GM18873 (cell line): ENCODE data around the gene ITGB1BP1.

Experiments
- ATAC-seq: cut with Tn5 transposase; IDR thresholded peaks from one replicate; pipeline ENCODE4 v1.9.1; 2021; ENCODE audit warnings: mild to moderate bottlenecking, moderate library complexity, moderate number of reproducible peaks; ENCODE audit not compliant: unreplicated experiment, low FRiP score

The ITGB1BP1 gene

DNA sequence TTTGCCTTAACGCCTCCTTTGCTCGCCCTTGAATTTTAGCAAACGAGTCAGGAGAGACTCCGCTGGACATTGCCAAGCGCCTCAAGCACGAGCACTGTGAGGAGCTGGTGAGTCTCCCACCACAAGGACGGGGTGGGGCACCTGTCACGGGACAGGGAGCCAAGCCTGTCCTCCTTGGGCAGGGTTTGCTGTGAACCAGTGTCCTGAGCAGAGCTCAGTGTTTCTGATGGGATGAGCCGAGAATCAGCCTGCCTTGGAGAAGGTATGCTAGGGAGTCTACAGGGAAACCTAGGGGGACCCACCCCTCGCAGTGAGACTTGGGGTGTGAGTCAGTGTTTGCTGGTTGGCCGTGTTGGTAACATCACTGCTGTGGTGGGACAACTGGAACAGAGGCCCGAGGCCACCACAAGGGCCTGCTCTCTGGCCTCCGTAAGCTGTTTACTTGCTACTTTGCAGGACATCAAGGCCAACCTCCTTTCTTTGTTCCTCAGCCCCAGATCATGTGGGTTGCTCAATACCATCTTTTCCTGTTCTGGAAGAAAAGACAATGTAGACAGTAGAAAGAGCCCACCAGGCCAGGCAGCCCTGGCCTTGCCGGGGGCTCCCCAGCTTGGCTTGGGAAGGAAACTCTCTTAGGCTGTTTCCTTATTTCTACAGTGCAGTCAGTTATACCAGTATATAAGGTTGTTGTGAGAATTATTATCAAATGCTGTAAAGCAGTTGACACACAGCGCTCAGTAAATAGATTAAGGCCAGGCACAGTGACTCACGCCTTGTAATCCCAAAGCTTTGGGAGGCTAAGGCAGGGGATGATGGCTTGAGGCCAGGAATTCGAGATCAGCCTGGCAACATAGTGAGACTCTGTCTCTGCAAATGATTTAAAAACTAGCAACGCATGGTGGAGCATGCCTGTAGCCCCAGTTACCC is 42.4 kb downstream of the ITGB1BP1 start:
- no peak for ATAC-seq

DNA sequence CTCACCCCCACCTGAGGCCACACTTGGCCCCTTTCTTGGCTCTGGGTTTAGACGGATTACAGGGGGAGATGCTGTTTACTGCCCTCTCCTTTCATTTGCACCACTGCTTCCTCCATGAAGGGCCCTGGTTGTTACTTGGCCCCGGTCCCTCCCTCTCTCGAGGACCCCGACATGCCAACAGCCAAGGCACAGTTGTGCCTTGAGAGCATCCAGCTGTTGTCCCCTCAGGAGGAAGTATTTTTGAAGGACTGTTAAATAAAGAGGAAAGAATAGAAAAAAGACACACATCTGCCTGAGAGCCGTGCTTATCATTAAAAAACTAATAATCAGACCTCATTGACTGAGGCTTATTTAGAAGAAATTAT is 44.0 kb downstream of the ITGB1BP1 start:
- no peak for ATAC-seq

DNA sequence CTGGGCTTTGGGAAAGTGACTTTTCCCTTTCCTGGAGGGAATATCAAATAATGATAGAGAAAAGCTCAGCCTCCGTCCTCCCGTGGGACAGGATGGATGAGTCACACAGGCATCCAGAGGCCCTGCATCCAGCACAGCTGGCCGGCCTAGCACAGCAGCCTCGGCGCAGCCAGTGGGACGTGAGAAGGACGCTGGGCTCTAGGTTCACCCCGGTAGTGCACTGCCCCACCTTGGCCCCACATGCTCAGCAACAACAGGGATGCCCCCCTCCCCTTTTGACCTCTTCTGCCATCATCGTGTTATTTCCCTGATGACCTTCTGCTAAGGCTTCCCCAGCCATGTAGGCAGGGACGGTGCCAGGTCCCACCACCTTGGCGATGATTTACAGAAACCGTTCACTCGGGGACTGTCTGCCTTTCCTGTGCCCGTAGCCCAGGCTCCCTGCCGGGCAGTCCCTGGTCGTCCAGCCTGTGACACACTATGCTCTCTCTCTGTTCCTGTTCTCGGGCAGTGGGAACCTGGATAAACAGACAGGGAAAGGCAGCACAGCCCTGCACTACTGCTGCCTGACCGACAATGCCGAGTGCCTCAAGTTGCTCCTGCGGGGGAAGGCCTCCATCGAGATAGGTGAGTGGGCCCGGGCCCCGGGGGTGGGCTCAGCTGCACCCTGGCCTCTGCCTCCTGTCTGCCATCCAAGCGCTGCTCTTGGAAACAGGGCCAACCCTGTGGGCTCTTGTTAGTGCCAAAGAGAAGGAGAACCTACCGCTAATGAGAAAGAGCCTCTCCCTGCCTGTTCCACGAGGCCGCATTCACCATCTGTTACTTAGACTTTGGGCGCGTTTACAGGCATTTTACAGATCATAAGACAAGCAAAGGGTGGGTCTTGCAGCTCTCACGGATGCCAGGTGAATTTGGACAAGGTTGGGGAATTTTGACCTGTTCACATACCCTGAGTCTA is 44.6 kb downstream of the ITGB1BP1 start:
- no peak for ATAC-seq

DNA sequence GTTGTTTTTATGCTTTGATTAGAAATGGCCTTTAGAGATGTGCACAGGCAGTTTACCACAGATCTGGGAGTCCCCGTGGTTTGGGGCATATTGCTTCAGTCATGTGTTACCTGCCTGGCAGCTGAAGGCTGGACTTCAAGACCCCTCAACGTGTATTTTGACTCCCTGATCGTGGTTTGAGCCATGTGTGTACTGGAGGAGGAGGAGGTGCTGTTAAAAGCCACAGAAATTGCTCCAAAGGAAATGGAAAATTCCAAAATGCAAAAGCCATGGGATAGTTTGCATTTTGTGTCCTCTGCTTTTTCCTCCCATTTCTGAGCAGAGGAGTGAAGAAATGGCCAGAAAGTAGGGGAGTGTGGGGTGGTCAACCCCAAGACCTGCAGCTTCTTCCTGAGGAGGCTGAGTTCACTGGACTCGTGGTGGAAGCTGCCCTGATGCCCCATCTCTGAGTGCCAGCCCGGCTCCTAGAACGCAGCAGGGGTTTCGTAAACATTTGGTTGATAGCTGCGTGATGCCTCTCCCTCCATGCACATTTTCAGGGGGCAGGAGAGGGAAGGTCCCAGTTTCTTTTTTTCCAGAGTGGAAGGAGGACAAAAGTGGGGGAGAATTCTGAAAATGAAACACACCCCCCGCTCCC is 45.7 kb downstream of the ITGB1BP1 start:
- ATAC-seq, result no peak

DNA sequence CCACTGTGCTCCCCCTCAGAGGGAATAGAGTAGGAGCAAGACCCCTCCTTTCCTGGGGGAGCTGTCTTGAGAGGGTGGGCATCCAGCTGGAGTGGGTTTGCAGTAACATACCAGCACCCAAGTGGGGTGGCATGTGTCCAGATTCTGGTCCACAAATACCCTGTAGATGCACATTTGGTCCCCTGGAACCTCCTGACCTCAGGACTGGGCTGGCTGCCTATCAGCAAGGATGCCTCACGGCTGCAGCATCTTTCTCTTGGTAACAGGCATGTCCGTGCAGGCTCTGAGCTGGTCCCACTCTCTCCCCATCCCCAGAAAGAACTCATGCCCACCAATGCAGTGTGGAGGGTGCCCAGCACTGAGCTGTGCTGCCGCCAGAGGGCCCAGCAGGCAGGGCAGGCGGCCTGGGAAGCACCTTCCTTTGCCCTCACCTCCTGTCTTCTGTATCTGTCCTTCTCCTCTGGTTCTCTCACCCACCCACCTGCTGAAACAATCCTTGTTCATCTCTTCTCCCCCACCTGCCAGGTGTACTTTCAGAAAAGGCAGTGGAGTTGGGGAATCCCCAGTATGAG is 47.4 kb downstream of the ITGB1BP1 start:
- ATAC-seq, result no peak

DNA sequence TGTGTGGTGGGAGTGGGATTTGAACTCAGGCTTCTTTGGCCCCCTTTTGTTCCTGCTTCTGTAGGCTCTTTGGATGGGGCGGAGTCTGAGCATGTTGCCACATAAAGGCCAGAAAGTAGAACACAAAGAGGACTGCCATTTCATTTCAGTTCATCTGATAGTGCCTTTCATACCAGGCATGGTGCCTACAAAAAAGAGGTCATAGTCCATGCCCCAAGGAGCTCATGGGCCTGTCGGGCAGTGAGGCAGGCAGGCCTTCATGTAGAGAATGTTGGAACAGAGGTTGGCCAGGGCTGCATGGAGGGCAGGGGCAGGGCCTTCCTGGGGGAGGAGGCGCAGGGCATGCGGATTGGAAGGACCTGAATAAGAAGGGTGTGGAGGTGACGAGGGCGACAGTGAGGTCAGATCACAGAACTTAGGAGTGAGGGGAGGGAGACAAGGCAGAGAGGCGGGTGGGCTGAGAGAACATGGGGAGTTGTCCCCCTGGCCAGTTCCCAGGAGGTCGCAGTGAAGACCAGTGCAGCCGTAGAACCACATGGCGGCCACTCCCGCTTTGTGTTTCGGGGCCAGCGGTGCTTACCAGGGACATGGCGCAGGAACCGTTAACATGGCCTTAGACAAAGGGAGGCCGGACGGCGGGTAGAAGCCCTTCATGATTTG is 49.1 kb downstream of the ITGB1BP1 start:
- no peak for ATAC-seq

DNA sequence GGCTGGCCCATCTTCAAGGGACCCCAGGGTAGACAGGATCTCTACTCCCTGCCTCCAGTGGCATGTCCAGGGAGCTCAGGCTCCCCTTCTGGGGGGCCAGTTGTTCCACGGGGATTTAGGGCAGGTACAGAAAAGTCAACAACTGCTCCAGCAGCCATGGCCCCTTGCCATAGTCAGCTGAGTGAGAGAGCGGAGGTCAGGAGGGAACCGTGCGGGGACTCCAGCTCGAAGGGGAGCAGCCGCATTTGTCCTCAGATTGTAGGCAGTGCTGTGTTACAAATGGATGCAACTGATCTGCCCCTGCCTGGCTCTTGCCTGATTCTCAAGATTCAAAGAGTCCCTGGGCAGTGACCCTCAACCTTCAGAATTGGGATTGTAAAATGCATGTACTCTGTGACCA is 49.9 kb downstream of the ITGB1BP1 start:
- no peak for ATAC-seq

DNA sequence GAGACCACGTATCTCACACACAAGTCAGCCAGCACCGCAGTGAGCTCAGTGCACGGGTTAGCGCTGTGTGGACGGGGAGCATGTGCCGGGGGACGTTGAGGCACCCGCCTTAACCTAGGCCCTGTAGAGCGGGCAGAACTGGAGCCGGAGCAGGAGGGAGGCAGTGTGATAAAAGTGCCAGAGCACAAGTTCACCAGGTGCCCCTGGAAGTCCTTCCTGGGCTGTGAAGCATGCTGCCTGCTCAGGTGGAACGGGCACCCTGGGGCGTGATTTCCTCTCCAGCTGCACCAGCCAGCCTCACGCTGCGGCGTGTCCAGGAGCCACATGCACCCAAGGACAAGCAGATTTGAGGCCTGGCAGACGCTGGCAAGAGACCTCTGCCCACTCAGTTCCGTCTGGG is 50.3 kb downstream of the ITGB1BP1 start:
- ATAC-seq, result no peak

DNA sequence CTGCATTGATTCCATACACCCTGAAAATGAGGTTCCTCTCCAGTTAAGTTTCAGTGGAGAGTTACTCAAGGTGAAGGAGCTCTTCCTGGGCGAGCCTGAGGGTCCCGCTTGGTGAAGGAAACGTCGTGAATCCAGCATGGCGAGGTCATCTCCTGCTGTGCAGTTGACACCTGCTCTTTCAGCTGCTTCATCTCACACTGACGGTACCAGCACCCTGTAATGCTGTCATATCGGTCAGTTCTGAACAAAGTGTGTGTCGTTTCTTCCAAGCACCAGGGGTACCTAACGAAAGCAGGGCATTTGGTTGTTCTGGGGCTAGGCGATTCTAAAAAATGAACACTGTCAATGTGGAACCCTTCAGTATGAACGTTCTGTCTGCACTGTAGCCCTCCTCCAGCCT is 52.6 kb downstream of the ITGB1BP1 start:
- ATAC-seq, result no peak

DNA sequence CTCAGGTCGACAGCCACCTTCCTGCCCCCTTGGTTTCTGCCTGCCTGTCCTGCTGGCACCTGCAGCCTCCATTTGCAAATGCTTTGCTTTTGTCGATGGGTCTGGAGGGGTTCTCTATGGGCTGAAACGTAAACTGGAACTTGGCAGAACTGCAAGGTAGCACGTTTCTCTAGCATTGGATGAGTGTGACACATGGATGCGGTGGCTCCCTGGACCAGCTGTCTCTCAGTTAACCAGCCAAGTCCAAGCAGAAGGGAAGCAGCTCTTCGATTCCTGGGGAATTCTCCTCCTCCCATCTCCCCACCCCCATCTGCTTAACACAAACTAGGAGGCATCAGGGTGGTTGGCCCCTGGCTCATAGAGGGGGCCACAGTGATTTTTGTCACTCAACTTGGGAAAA is 57.3 kb downstream of the ITGB1BP1 start:
- ATAC-seq, result no peak

DNA sequence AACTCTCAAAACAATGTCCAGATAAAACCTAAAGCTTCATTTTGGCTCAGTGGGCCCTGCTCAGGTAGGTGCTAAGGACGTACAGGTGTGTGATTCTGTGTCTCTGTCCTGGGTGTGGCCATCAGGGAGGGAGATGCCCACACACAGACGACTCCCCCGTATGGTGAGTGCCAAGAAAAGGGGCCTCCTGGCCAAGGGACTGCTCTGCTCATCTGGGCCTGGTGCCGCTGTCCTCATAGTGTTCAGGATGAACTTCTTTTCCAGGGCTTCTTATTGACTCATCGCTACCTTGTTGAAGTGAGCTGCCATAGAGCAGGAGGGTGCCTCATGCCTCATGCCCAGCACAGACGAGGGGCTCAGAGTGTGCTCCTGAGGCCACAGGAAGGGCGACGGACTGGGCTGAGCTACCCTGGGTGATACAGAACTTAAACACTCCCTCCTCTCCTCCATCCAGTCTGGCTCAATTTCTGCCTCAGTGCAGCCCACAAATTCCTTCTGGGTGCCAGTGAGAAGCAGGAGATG is 57.8 kb downstream of the ITGB1BP1 start:
- no peak for ATAC-seq

DNA sequence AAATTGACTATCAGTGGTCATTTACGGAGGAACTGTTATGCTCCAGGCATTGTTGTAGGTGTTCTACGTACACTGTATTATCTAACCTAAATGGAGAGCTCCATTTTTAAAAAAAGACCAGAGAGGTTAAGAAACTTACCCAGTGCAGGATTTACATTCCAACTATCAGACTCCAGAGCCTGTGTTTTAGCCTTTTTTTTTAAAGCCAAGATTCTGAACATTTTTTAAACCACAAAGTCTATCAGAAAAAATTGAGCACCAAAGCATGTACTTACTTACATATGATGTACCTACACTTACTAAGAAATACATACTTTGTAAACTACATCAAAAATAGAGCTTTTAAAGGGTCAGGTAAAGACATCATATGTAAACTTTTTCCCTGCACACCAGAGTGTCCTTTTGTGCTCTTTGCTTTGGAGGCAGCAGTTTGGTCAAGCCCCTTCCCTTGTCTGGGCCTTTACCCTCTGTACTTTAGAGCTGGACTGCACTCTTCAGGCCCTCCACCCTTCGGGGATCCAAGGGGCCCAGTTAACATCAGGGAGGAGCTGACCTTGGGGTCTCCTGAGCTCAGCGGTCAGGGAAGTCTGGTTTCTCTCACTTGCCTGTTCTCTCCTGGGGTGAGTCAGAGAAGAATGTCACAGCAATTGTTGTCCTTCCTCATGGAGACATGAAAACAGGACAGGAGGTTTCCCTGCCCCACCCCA is 58.4 kb downstream of the ITGB1BP1 start:
- no peak for ATAC-seq

DNA sequence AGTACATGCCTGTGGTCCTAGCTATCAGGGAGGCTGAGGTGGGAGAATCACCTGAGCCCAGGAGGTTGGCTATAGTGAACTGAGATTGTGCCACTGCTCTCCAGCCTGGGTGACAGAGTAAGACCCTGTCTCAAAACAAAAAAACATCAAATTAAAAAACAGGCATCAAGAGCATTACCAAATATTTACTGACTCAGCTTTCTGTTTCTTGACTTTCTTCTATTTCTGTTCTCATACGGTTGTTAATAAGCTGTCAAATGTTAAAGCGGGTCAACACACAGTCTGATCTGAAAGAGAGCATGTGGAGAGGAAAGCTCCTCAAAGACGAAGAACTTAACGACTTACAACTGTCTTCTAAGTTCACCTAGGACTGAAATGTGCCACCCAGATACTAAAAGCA is 59.0 kb downstream of the ITGB1BP1 start:
- ATAC-seq, result no peak

DNA sequence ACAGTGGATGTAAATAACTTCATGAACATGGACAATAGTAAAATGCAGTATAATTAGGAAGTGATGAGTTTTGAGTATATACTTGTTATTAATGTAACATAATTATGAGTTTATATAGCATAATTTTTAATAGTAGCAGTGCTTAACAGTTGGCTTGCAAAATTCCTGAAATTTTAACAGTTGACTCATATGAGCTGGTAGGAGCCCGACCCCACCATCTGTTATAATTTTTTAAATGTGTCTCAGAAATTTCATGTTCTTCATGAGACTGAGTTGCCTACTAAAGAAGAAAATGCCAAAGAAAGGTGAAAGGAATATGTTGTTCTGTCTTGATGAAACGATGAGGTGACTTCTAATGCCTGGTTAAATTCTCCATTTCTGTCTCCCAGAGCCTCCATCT is 62.6 kb downstream of the ITGB1BP1 start:
- ATAC-seq, result no peak

DNA sequence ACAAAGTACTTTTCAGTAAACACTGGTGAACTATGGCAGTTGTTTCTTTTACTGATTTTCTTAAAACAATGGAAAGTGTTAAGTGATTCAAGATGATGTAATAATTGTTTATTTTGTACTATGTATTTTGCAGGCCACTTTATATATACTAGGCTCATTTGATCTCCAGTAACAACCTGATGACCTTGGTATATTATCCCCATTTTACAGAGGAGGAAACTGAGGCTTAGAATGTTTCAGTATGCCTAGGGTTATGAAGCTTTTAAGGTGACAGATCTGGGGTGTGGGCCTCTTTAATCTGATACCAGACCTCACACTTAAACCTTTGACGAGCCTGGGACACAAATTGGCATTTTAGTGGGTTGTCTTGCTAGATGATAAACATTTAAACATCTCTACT is 63.2 kb downstream of the ITGB1BP1 start:
- no peak for ATAC-seq

DNA sequence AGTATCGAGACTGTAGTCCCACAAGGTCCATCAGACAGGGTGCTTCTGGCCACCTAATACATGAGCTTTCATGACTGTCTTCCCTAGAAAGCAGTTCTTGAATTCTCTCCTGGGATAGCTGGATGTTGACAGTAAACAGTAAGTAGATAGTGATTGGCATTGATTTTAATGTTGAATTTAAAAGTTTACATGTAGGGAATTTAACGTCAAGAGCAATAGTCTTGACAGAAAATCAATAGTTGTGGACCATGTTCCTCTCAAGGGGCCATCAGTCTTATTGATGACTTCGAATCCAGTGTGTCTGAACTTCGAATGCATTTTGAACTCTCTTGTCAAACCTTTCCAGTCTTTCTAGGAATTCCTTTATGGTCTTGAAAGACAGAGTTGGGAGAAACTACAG is 63.9 kb downstream of the ITGB1BP1 start:
- ATAC-seq, result no peak

DNA sequence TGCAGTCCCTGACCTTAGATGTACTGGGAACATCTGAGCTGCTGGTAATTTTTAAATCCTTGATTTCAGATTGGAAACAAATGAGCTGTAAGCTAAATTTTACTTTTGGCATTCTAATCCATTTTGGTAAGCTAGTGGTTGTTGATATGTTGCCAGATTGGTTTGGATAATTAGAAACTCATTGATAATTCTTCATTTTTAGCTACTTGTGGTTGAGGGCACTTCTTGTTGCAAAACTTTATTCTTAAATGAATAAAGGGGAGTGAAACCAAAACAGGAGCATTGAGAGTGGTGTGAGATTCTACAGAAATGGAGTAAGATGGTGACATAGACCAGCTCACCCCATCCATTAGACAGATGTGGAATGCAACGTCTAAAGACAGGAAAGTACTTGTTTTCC is 64.5 kb downstream of the ITGB1BP1 start:
- ATAC-seq, result no peak

DNA sequence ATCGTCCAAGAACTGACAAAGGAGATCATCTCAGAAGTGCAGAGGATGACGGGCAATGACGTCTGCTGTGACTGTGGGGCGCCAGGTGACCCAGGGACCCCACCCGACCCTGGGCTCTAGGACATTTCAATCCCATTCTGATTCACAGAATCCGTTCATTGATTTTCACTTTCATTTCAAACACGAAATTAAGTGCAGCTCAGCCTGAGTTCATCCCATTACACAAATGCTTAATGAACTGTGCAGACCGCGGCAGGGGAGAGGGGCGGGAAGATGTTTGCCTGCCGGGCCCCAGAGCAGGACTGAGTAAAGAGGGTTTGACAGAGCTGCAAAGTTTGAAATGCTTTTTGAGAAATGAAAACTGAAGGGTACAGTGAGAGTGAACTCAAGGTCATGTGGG is 67.1 kb downstream of the ITGB1BP1 start:
- no peak for ATAC-seq

DNA sequence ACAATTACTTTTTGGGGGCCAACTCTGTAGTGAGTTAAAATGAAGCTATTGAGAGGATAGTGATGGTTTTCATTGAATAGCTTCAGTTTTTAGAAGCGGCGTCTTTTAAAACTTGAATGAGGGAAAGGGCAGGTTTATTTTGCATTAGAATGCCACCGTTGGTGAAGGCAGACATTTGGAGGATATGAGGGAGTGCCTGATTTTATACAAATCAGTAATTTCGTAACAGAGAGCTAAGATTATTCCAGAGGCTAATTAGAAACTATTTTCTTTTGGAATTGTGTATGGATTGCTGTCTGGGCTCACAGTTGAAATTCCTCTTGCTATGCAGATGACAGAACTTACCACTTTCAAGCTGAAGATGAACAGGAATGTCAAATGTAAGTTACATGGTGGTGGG is 67.6 kb downstream of the ITGB1BP1 start:
- ATAC-seq, result no peak
